Activated T-cell treated with anti-CD3 and anti-CD28 coated beads for 24 hours (primary cell): ENCODE data around the gene FKBP1C.
"Not testable (repeated sequence)": the region's sequence is repeated elsewhere in the genome, so short reads cannot be mapped to it uniquely, and the experiment has no call there.

Experiments used
- DNase-seq: peaks from one replicate; pipeline ENCODE4 v3.0.0-alpha.2; 2020; ENCODE audit warnings: low read depth

The FKBP1C gene

GRCh38 chr6:63211343-63211742 is at the start of gene FKBP1C:
FKBP1C (plus strand) TSS chr6:63211469.
- not testable (repeated sequence) for DNase-seq

- DNase-seq, result not testable (repeated sequence)
These were observed 47.0 kb upstream of the FKBP1C start for GRCh38 chr6:63164047-63164803.

- no peak for DNase-seq
These were observed 37.1 kb upstream of the FKBP1C start for GRCh38 chr6:63174173-63174572.

DNA sequence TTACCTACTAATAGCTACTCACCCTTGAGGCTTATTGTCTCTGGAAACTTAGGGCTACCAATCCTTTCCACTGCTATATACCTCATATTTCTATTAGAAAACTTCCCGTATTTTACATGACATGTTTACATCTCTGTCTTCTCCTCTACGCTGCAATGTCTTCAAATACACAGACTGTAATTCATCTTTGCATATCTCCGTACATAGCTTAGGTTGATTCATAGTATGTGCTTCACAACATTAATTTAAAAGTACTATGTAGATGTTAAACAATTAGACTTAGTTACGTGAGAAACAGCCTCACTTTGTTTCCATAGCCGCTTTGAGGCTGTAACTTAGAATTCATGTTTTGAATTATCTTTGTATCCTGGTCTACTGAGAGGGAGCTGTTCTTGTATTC is 35.1 kb upstream of the FKBP1C start:
- DNase-seq, result no peak

- DNase-seq, result no peak
These were observed 30.9 kb upstream of the FKBP1C start for GRCh38 chr6:63180367-63180766.

DNA sequence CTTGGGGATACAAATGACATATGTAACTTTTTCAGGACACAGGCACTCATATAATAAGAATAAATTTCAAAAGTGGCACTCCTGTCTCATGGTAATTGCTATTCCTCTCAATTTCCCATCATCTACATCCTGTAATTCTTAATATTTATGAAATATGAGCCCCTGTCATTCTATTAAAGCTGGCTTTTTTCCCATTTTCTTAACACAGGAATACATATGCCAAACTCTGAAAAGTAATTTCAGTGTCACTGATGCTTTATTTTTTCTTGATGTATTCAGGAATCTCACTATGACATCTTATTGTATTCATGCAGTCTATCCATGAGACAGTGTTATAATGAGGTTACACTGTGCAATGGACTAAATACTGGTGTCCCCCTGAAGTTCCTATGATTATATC is 24.3 kb upstream of the FKBP1C start:
- DNase-seq, result no peak

DNA sequence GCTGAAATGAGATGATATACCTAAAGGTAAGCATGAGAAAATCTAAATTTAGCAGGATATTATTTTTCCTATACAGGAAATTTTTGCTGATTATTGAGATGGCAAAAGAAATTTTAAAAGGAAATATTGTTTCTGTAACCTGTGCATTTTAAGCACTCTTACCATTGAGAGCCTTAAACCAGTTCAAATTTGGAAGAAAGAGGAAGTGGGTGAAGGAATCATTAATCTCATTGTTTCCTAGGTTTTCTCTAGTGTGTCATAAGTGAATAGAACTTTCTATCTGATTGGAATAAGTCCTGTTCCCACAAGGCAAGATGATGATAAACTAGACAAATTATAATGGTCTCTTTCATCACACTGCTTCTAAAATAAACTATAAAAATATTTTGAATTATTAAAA is 22.4 kb upstream of the FKBP1C start:
- no peak for DNase-seq

GRCh38 chr6:63193324-63193723 is 17.9 kb upstream of the FKBP1C start:
- no peak for DNase-seq

GRCh38 chr6:63197741-63198140 is 13.5 kb upstream of the FKBP1C start:
- no peak for DNase-seq

DNA sequence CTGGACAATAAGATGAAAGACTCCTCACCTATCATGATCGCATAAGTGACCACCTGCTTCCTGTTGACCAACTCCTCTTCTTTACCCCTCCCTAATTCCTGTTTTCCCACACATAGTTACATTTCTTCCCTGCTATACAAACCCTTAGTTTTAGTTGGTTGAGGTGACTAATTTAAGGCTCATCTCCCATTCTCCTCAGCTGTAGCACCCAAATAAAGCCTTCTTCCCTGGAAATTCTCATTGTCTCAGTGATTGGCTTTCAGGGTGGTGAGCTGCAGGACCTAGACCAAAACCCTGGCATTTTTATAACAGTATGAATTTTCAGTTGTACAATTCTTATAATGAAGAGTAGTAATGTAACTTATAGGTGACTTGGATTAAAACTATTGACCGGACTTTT is 2.1 kb downstream of the FKBP1C start:
- no peak for DNase-seq

- no peak for DNase-seq
These were observed 3.5 kb downstream of the FKBP1C start for GRCh38 chr6:63214816-63215215.

- DNase-seq, result no peak
These were observed 12.9 kb downstream of the FKBP1C start for GRCh38 chr6:63224179-63224578.

- not testable (repeated sequence) for DNase-seq
These were observed 14.7 kb downstream of the FKBP1C start for GRCh38 chr6:63225987-63226386.

GRCh38 chr6:63227928-63228894 is 16.9 kb downstream of the FKBP1C start:
- not testable (repeated sequence) for DNase-seq

GRCh38 chr6:63230027-63230426 is 18.8 kb downstream of the FKBP1C start:
- not testable (repeated sequence) for DNase-seq

DNA sequence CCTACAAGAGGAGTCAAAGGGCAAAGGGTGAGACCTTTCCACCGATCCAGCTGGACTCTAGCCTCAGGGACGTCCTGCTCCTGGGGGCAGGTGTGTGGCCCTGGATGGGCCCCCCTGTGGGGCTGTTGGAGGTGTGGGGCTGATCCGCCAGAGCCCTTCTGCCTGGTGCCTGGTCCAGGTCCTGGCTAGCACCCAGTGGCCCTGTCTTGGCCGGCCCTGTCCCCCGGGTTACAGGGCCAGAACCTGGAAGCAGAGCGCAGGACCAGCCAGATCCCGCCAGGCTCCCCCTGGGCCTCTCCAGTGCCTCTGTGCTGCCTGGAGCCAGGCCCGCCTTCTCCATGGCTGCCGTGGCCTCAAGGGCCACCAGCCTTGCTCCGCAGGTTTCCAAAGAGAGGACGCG is 19.2 kb downstream of the FKBP1C start:
- not testable (repeated sequence) for DNase-seq

GRCh38 chr6:63236398-63236817 is 25.1 kb downstream of the FKBP1C start:
- no peak for DNase-seq

DNA sequence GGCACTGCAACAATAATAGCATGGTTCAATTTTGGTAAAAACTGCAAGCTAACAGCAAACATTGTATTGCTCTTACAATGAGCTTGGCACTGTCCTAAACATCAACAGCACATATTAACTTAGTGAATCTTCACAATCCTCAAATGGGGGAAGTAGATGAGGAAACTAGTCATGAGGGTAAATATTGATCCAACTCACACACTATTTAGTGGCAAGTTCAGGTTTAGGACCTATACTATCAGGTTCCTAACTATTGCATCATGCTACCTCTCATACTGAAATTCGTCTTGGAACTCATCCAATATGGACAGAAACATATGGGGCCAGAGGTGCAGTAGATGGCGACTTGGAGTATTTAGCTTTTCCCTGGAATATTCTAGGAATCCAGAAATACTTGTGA is 34.2 kb downstream of the FKBP1C start:
- DNase-seq, result no peak

GRCh38 chr6:63245909-63246308 is 34.6 kb downstream of the FKBP1C start:
- no peak for DNase-seq

DNA sequence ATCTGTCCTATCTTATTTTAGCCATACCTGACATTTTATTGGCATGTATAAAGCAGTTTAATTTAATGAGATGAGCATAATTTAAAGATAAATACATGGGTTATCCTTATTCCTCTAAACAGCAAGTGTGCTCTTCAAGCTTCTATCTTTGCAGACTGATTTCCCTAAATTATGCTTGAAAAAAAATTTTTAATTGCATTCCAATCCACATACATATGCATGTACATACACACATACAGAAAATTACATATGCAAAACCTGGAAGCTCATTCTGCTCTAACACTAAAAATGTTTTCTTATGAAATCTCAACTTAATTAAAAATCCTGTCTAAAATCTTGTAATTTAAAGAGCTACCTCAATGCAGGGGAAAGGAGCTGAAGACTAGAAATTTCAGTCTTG is 35.3 kb downstream of the FKBP1C start:
- no peak for DNase-seq

DNA sequence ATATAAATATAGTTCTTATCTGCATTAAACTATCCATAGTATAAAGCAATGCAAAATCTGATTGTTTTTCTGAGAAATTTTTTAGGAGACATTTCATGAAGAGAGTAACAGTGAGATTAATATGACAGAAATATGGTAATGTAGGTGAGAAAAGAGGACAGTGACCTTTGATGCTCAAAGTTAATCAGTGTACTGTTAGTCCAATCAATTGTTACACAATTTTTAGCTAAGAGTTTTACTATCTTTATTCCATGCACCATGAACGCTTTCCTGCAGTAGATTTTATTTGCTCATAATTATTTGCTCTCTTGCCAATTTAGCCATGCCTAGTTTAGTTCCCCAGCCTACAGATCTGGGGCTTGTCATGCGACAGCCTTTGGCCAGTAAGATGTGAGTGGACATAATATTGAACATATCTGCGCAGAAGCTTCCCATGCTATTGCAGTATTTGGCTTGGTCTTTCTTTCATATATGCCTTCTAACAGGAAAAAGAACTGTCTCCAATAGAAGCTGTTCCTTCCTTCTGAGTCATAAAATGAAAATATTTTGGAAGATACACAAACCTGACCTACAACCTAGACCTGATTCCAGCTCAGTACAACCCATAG is 38.7 kb downstream of the FKBP1C start:
- DNase-seq, result no peak

DNA sequence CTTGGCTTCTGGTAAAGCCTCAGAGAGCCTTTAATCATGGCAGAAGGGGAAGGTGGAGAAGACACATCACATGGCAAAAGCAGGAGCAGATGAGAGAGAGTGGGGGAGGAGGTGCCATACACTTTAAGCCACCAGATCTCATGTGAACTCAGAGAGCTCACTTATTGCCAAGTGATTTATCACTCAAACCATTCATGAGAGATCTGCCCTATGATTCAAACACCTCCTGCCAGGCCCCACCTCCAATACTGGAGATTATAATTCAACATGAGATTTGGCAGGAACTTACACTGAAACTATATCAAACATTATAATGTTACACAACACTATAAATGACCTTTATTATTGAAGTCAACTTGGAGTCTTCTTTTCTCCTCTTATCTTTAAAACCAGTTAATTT is 47.9 kb downstream of the FKBP1C start:
- DNase-seq, result no peak

DNA sequence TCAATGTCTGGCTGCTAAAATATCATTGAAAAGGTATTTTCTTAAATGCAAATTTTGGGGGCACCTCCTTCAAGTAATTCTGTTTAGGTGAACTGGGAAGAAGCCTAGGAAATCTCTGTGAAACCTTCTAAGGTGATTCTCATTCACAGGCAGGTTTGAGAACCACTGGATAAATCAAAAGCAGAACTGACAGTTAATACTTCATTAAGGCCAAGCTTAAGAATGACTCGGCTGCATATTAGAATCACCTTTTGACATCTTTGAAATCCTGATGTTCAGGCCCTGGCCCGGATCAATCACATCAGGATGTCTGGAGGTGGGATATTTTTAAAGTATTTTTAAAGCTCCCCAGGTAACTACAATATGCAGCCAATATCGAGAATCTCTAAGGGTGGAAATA is 50.6 kb downstream of the FKBP1C start:
- DNase-seq, result no peak
